Peyer's patch (tissue), 4 donors: ENCODE measurements around the gene RBM20.

Experiments
- CTCF ChIP-seq, 6 experiments: fragments of 450-650 bp in 4 of 6; fragments of 200-600 bp in 2 of 6; sonication (generic) in 1 of 6; IDR thresholded peaks; one replicate each; pipeline ENCODE4 v1.5.1; 2017 to 2019; ENCODE audit warnings: antibody characterized with exemption in 6 of 6, mild to moderate bottlenecking in 3 of 6, moderate library complexity in 1 of 6
- POLR2A ChIP-seq, 2 donors: fragments of 450-650 bp; IDR thresholded peaks; one replicate each; pipeline ENCODE4 v1.5.1; 2017; ENCODE audit warnings: antibody characterized with exemption in 2 of 2, mild to moderate bottlenecking in 2 of 2, moderate library complexity in 2 of 2

DNA sequence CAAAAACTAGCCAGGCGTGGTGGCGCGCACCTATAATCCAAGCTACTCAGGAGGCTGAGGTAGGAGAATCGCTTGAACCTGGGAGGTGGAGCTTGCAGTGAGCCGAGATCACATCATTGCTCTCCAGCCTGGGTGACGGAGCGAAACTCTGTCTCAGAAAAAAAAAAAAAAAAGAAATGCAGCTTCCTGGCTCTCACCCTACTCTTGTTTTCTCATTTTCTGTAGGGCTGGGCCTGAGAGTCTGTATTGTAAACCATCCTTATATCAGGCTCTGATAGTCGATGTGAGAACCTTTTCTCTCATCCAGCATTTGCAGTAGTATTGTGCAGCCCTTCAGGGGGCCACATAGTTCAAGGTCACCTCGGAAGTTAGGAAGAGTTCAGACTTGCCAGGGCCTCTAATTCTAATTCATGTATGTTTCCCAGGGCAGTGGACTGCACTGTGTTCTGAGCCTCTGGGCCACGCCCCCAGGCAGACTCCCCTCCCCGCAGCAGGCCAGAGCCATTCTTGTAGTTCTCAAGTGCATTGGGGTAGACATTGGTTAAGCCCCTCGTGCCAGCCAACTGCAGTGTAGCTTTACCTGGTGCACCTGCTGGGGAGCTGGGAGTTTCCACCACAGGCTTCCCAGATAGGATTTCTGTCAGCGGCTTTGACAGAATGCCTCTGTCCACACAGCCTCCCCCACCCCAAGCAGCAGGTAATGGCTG lies 189.3 kb downstream of the RBM20 start:
- TF ChIP-seq CTCF (IDR thresholded peaks at IDR 0.05): no peak
- TF ChIP-seq POLR2A (IDR thresholded peaks at IDR 0.05): no peak
